ENCODE measurements around the gene CDC42BPA. TPM values are rescaled to one million over a fixed set of nuclear protein-coding genes. Genes with fewer than 3 reads are reported as not detected.

The CDC42BPA gene
- total and polyA plus RNA-seq, 2 of the 8 experiments (the other 6 are each of a cell fraction or from before 2014, with no cell fraction given), result 7.1 to 28.5 TPM

DNA sequence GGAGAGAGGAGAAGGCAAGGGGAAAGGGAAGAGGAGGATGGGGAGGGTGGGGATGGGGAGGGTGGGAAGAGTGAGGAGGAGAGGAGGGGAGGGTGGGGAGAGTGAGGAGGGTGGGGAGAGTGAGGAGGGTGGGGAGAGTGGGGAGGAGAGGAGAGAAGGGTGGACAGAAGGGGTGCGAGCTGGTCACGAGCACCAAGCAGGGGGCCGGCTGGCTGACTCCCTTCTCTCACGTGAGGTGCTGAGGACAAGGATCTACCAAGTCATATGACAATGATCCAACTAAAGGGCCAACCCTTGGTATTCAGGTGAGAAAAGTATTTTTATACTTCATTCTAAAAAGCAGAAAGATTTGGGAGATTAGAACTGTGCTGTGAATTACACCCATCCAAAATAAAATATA is 326.4 kb downstream of the CDC42BPA start:
- POLR2A ChIA-PET (ENCODE audit: partially characterized antibody), result no interaction called here
- H4K91ac ChIP-seq (replicated peaks; ENCODE audit: insufficient read length, low read length), result no peak overlapping the region
- no peak overlapping the region for H3K18ac ChIP-seq (ENCODE audit: extremely low read depth, low read length)
- H3K4ac ChIP-seq (replicated peaks; ENCODE audit: insufficient read length, low read depth, low read length), result no peak overlapping the region
- no peaks in the 10 kb centered on the region for H3K9me3 ChIP-seq (ENCODE audit: insufficient read depth in 2 of 2, low read depth in 1 of 2, low read length in 1 of 2)
- no peak overlapping the region for H2BK15ac ChIP-seq (ENCODE audit: low read length)
- no peak overlapping the region for H2AFZ ChIP-seq (ENCODE audit: low read length)
- no peak overlapping the region for H2BK5ac ChIP-seq (ENCODE audit: low read depth, low read length)
- CTCF ChIA-PET (ENCODE audit: partially characterized antibody), result no interaction called here
- H3K14ac ChIP-seq (ENCODE audit: insufficient read length), result no peak overlapping the region
- no peak overlapping the region for H2AK5ac ChIP-seq (ENCODE audit: low read depth, low read length)
- no peak overlapping the region for H3K9ac ChIP-seq (replicated peaks in 1 of 4; ENCODE audit: extremely low read depth in 1 of 4, low read depth in 3 of 4, low read length in 3 of 4)
- no peak overlapping the region for H3K4me2 ChIP-seq (ENCODE audit: insufficient read depth in 1 of 2, low read depth in 2 of 2, low read length in 2 of 2)
- no peak overlapping the region for H4K8ac ChIP-seq (ENCODE audit: extremely low read depth, insufficient read depth, low read length)
- peaks cover 4 to 23% (median 10%) of the 10 kb centered on the region in 4 experiments for H3K4me1 ChIP-seq (replicated peaks in 1 of 4; ENCODE audit: control insufficient read depth in 3 of 4, insufficient read depth in 4 of 4, low read length in 3 of 4)
- no peaks in the 10 kb centered on the region for H3K79me1 ChIP-seq (ENCODE audit: low read depth, low read length)
- FAIRE-seq (no peak), DNase-seq (ENCODE audit: low read depth in 1 of 2, low spot score in 2 of 2) (no peak)
- no peak overlapping the region for H4K5ac ChIP-seq (ENCODE audit: insufficient read length, low read depth, low read length)
- no peak overlapping the region for H2BK20ac ChIP-seq (ENCODE audit: low read length)
- no peak overlapping the region for H3K4me3 ChIP-seq (ENCODE audit: extremely low read depth in 1 of 4, insufficient read depth in 2 of 4, low read depth in 3 of 4, low read length in 4 of 4)
- no peak overlapping the region for H3K23ac ChIP-seq (ENCODE audit: insufficient read length)
- peaks cover 0 to 4% (median 2%) of the 10 kb centered on the region in 4 experiments; a peak in 4 of 8 replicates for H3K36me3 ChIP-seq (ENCODE audit: control insufficient read depth in 2 of 4, insufficient read depth in 4 of 4, low read length in 3 of 4)
- H3K56ac ChIP-seq (replicated peaks; ENCODE audit: insufficient read length, low read depth, low read length), result no peak overlapping the region
- H2BK12ac ChIP-seq (ENCODE audit: low read depth, low read length), result no peak overlapping the region
- no peak overlapping the region for H2BK120ac ChIP-seq (replicated peaks; ENCODE audit: low read depth, low read length)
- no peaks in the 10 kb centered on the region for H3K79me2 ChIP-seq (ENCODE audit: control insufficient read depth in 1 of 2, insufficient read depth in 2 of 2, low read length in 2 of 2)
- H3K23me2 ChIP-seq (ENCODE audit: low read depth, low read length), result no peaks in the 10 kb centered on the region
- no peaks in the 10 kb centered on the region for H3K27me3 ChIP-seq (replicated peaks in 1 of 4; ENCODE audit: control insufficient read depth in 3 of 4, extremely low read depth in 1 of 4, insufficient read depth in 3 of 4, low read length in 3 of 4)
- peaks cover 0 to under 1% of the 10 kb centered on the region in 2 experiments for H4K20me1 ChIP-seq (replicated peaks in 1 of 2; ENCODE audit: control insufficient read depth in 1 of 2, insufficient read depth in 2 of 2, low read length in 2 of 2)
- no peak overlapping the region for H3K27ac ChIP-seq (ENCODE audit: low read depth, low read length)
- no CpG with 5 or more reads among the region's 4 CpGs for WGBS, 2 experiments (ENCODE audit: extremely low coverage in 1 of 2, insufficient coverage in 1 of 2, insufficient read length in 1 of 2, insufficient replicate concordance in 2 of 2, low coverage in 1 of 2, low lambda C conversion rate in 2 of 2, missing lambda C conversion rate in 1 of 2)
- TF ChIP-seq HDAC6 (IDR thresholded peaks at IDR 0.05; ENCODE audit: low read depth, low read length) (no peak), BCL11A (IDR thresholded peaks at IDR 0.05; ENCODE audit: low read depth in 2 of 2, low read length in 2 of 2) (no peak), NANOG (IDR thresholded peaks at IDR 0.05; ENCODE audit: insufficient read depth, low read depth, low read length, poor library complexity, severe bottlenecking) (no peak), CHD2 (IDR thresholded peaks at IDR 0.05; ENCODE audit: low read length) (no peak), RAD21 (IDR thresholded peaks at IDR 0.05 in 1 of 2, conservative IDR thresholded peaks at IDR 0.05 in 1 of 2; ENCODE audit: low read depth in 2 of 2, low read length in 2 of 2) (no peak), EP300 (IDR thresholded peaks at IDR 0.05; ENCODE audit: borderline replicate concordance in 1 of 2, low read depth in 2 of 2, low read length in 2 of 2) (no peak), EZH2 (IDR thresholded peaks at IDR 0.05; ENCODE audit: low read depth, low read length, severe bottlenecking) (no peak), ASH2L (IDR thresholded peaks at IDR 0.05; ENCODE audit: low read length) (no peak), CTBP2 (IDR thresholded peaks at IDR 0.05; ENCODE audit: borderline replicate concordance, insufficient read depth, insufficient read length, low read length) (no peak), RFX5 (IDR thresholded peaks at IDR 0.05; ENCODE audit: borderline replicate concordance, low read depth, low read length) (no peak), CREB1 (IDR thresholded peaks at IDR 0.05) (no peak)

Measured in H1 (cell line).